GM12878 (cell line): ENCODE data around the gene APOBEC3H. TPM values are rescaled to one million over a fixed set of nuclear protein-coding genes. Genes with fewer than 3 reads are reported as not detected.
"Not testable (repeated sequence)": the region's sequence is repeated elsewhere in the genome, so short reads cannot be mapped to it uniquely, and the experiment has no call there.

ENCODE experiments used
- ATAC-seq: fragments of 200-7000 bp; cut with Tn5 transposase; 3 replicates; pipeline ENCODE4 v1.9.1; 2020; ENCODE audit warnings: mild to moderate bottlenecking, moderate library complexity
- BruUV-seq: library from RNA; stranded (reverse); fragments of 400-500 nt; replicated peaks from 2 replicates; lab custom pipeline; 2021; lab: Mats Ljungman, UMichigan
- CTCF ChIA-PET: fragments of 300-600 bp; sonication (Branson Sonifier 250); formaldehyde crosslinking; extraction: SDS; loops from one replicate; lab custom pipeline; 2021; ENCODE audit warnings: inconsistent platforms; lab: Yijun Ruan, JAX
- POLR2A ChIA-PET: fragments of 350-600 bp; formaldehyde crosslinking; extraction: SDS; loops from one replicate; lab custom pipeline; 2021; ENCODE audit warnings: inconsistent platforms; lab: Charles Lee
- RAD21 ChIA-PET: fragments of 300-600 bp; sonication (Branson Sonifier 250); formaldehyde crosslinking; loops from one replicate; lab custom pipeline; 2023; ENCODE audit warnings: antibody characterized with exemption; ENCODE audit not compliant: unreplicated experiment; lab: Charles Lee
- SMC1A ChIA-PET: fragments of 300-600 bp; sonication (Branson Sonifier 250); formaldehyde crosslinking; loops from one replicate; lab custom pipeline; 2023; ENCODE audit not compliant: unreplicated experiment, uncharacterized antibody; lab: Charles Lee
- DNase-seq: peaks from one replicate; pipeline ENCODE4 v3.0.0-alpha.2; 2011; ENCODE audit warnings: low read depth, low spot score
- FAIRE-seq: peaks from 3 replicates; lab custom pipeline; 2011; peaks lifted over from hg19 to GRCh38; lab: Jason Lieb, UNC
- H2AFZ ChIP-seq: 2 replicates; pipeline ENCODE4 v1.6.0; 2011; ENCODE audit warnings: low read depth, low read length, control low read depth; ENCODE audit not compliant: control insufficient read depth
- H3K27ac ChIP-seq: 2 replicates; pipeline ENCODE4 v1.5.1; 2011; ENCODE audit warnings: control low read depth; ENCODE audit not compliant: control insufficient read depth, insufficient read depth
- H3K27me3 ChIP-seq, 2 experiments: replicated peaks in 1 of 2; 2 replicates each; pipeline versions ENCODE4 v1.6.0 to v1.6.1; 2011; ENCODE audit warnings: low read length in 1 of 2; ENCODE audit not compliant: control insufficient read depth in 2 of 2, insufficient read depth in 2 of 2
- H3K36me3 ChIP-seq, 2 experiments: 2 replicates each; pipeline ENCODE4 v1.5.1; 2011; ENCODE audit warnings: low read length in 1 of 2; ENCODE audit not compliant: control insufficient read depth in 2 of 2, insufficient read depth in 2 of 2
- H3K4me1 ChIP-seq: 2 replicates; pipeline ENCODE4 v1.6.1; 2011; ENCODE audit warnings: mild to moderate bottlenecking, low read length, moderate library complexity, mixed read lengths; ENCODE audit not compliant: control insufficient read depth, insufficient read depth
- H3K4me2 ChIP-seq: 2 replicates; pipeline ENCODE4 v1.6.0; 2011; ENCODE audit warnings: control low read depth; ENCODE audit not compliant: control insufficient read depth, insufficient read depth
- H3K4me3 ChIP-seq: fragments of 200-600 bp; sonication (generic); 2 replicates; pipeline ENCODE4 v1.5.1; 2016
- H3K79me2 ChIP-seq: 2 replicates; pipeline ENCODE4 v1.6.0; 2011; ENCODE audit warnings: low read length; ENCODE audit not compliant: control insufficient read depth, insufficient read depth
- H3K9ac ChIP-seq: 2 replicates; pipeline ENCODE4 v1.8.0; 2011; ENCODE audit warnings: low read length, control low read depth, mixed read lengths; ENCODE audit not compliant: control insufficient read depth, insufficient read depth
- H3K9me3 ChIP-seq: replicated peaks from 3 replicates; pipeline ENCODE4 v1.5.1; 2011; ENCODE audit warnings: mild to moderate bottlenecking, low read length; ENCODE audit not compliant: control insufficient read depth, insufficient read depth
- H4K20me1 ChIP-seq: 2 replicates; pipeline ENCODE4 v1.6.0; 2011; ENCODE audit not compliant: control insufficient read depth, insufficient read depth
- BHLHE40 ChIP-seq, 2 experiments: fragments of 450-650 bp in 1 of 2; IDR thresholded peaks; 2 replicates each; pipeline ENCODE4 v1.6.1; 2011 to 2017; ENCODE audit warnings: low read depth in 2 of 2, borderline replicate concordance in 1 of 2, improper control_type of control experiment in 1 of 2, low read length in 1 of 2, mild to moderate bottlenecking in 1 of 2
- CHD4 ChIP-seq: fragments of 200-600 bp; sonication (generic); IDR thresholded peaks from 2 replicates; pipeline ENCODE4 v1.6.1; 2016; ENCODE audit warnings: mild to moderate bottlenecking
- GABPA ChIP-seq: IDR thresholded peaks from 2 replicates; pipeline ENCODE4 v1.6.1; 2014; ENCODE audit warnings: antibody characterized with exemption, low read depth, mild to moderate bottlenecking, inconsistent platforms
- PAX8 ChIP-seq: fragments of 450-650 bp; IDR thresholded peaks from 2 replicates; pipeline ENCODE4 v1.6.1; 2017; ENCODE audit warnings: mild to moderate bottlenecking, moderate library complexity
- SKIL ChIP-seq: fragments of 450-650 bp; IDR thresholded peaks from 2 replicates; pipeline ENCODE4 v1.6.1; 2017; ENCODE audit warnings: mild to moderate bottlenecking, low read depth, inconsistent platforms; ENCODE audit not compliant: poor library complexity, severe bottlenecking
- ZBTB4 ChIP-seq: fragments of 450-650 bp; formaldehyde crosslinking; IDR thresholded peaks from 2 replicates; pipeline ENCODE4 v1.4.0; 2022; ENCODE audit warnings: mild to moderate bottlenecking, moderate library complexity
- WGBS: methylation state at CpG from one replicate; pipeline ENCODE4 v1.1.6; 2016; ENCODE audit warnings: low lambda C conversion rate; ENCODE audit not compliant: insufficient replicate concordance, insufficient coverage; ENCODE audit errors: missing lambda C conversion rate; 5-methylcytosine and 5-hydroxymethylcytosine counted together
- in situ Hi-C: fragments of 300-500 bp; cut with MboI; formaldehyde crosslinking; loops from 9 replicates; pipeline ENCODE4 v1.14.3; 2018; ENCODE audit warnings: mixed read lengths
- intact Hi-C: fragments of 100-400 bp; cut with micrococcal nuclease; formaldehyde crosslinking; loops from one replicate; pipeline ENCODE4 v1.14.2; 2022; ENCODE audit not compliant: unreplicated experiment
- polyA plus RNA-seq, 11 experiments: library from polyadenylated mRNA; depleted of rRNA in 4 of 11; unstranded in 6 of 11; stranded (reverse) in 5 of 11; fragments of >200 nt; fragmentation: Nextera tagmentation in 4 of 11; fragmentation: Illumina TruSeq in 1 of 11; extraction: Ambion mirVana in 4 of 11; extraction: Trizol in 1 of 11; gene quantifications; 1 replicate in 1 of 11; 2 replicates in 10 of 11; pipeline versions ENCODE4 v1.2.1 to v1.2.3, GENCODE V29; 2011 to 2016; ENCODE audit warnings: inconsistent platforms in 2 of 11, missing spikeins in 2 of 11, low read depth in 1 of 11
- total RNA-seq, 4 experiments: library from RNA; depleted of rRNA in 3 of 4; stranded (reverse); fragments of >200 nt in 3 of 4; fragmentation: Illumina TruSeq in 1 of 4; extraction: Trizol in 1 of 4; gene quantifications; 2 replicates each; pipeline versions ENCODE4 v1.2.1 to v1.2.3, GENCODE V29; 2013 to 2021

APOBEC3H gene
- total and polyA plus RNA-seq, 10 of the 15 experiments (the other 5 are each of a cell fraction or from before 2014, with no cell fraction given) = 7.5 to 23.0 (median 14.8) TPM

- H4K20me1 ChIP-seq, H3K27me3 ChIP-seq, H3K9ac ChIP-seq, H3K4me3 ChIP-seq, H3K36me3 ChIP-seq, intact Hi-C loops, DNase-seq, in situ Hi-C loops, H3K9me3 ChIP-seq, H2AFZ ChIP-seq, BruUV-seq, H3K27ac ChIP-seq, FAIRE-seq, ATAC-seq: not testable (repeated sequence)
- peak overlapping the region; percentile 75; the same call in 1 of the 2 replicates for H3K4me2 ChIP-seq
- WGBS = 97% methylated on average over 15 of the region's 24 CpGs
- ChIA-PET SMC1A (interaction anchor here (1.5 to 5.3 kb wide), 4 partner anchors 12 to 65 kb away, joined by 4 to 44 read pairs (median 6); partner anchors contain the start of genes APOBEC3C and APOBEC3H), RAD21 (interaction anchor here (1.5 to 7.0 kb wide), 3 partner anchors 12 to 36 kb away, joined by 5 to 57 read pairs (median 6); partner anchors contain the start of gene APOBEC3H), POLR2A (interaction anchor here (0.8 to 4.8 kb wide), 7 partner anchors 11 to 211 kb away, joined by 3 to 44 read pairs (median 6); partner anchors contain the start of gene APOBEC3H), CTCF (interaction anchor here (0.8 to 3.1 kb wide), 3 partner anchors 11 to 39 kb away, joined by 3 to 15 read pairs (median 3); no protein-coding TSS in a partner anchor)
- H3K79me2 ChIP-seq = peaks cover 34% of the 10 kb centered on the region
- H3K4me1 ChIP-seq = peaks cover 30% of the 10 kb centered on the region
Measured at GRCh38 chr22:39079054-39079637, 17.9 kb upstream of the APOBEC3H start.

- no peak for FAIRE-seq
- H3K27ac ChIP-seq = peak overlapping the region; percentile 41
- SMC1A ChIA-PET = interaction anchor here (1.1 to 5.3 kb wide), 8 partner anchors 11 to 66 kb away, joined by 4 to 44 read pairs (median 5); partner anchors contain the start of genes APOBEC3C and APOBEC3H
- H3K4me1 ChIP-seq = peaks cover 30% of the 10 kb centered on the region
- peaks cover 34% of the 10 kb centered on the region for H3K79me2 ChIP-seq
- WGBS = 6% methylated on average over 9 of the region's 9 CpGs
- H3K27me3 ChIP-seq = no peaks in the 10 kb centered on the region
- no peaks in the 10 kb centered on the region for H4K20me1 ChIP-seq
- peak overlapping the region; percentile 75 for H3K4me2 ChIP-seq
- peak; percentile 51 for ATAC-seq
- in situ Hi-C loops (no loop called here), intact Hi-C loops (loop anchor here (2.0 kb wide), 1 partner anchor 19 kb away; no protein-coding TSS in a partner anchor)
- peak overlapping the region; percentile 43; the same call in 1 of the 2 replicates for H3K4me3 ChIP-seq
- no peaks in the 10 kb centered on the region for H3K9me3 ChIP-seq
- RAD21 ChIA-PET = interaction anchor here (1.3 to 7.0 kb wide), 4 partner anchors 13 to 98 kb away, joined by 4 to 57 read pairs (median 6); partner anchors contain the start of genes APOBEC3B and APOBEC3H
- TSS peak; percentile 23 for BruUV-seq
- POLR2A ChIA-PET = interaction anchor here (0.8 to 4.8 kb wide), 6 partner anchors 9 to 69 kb away, joined by 4 to 44 read pairs (median 6); partner anchors contain the start of gene APOBEC3H
- no peak overlapping the region for H2AFZ ChIP-seq
- no peak for DNase-seq
- peaks cover 1 to 6% of the 10 kb centered on the region in 2 experiments; a peak in 2 of 4 replicates for H3K36me3 ChIP-seq
- peak overlapping the region; percentile 38; the same call in 1 of the 2 replicates for H3K9ac ChIP-seq
- CTCF ChIA-PET = interaction anchor here (0.8 to 3.1 kb wide), 6 partner anchors 9 to 236 kb away, joined by 3 to 15 read pairs (median 4); no protein-coding TSS in a partner anchor
- peak in 1 of 2 experiments; percentile 83; a peak in 2 of 4 replicates for TF ChIP-seq BHLHE40 (IDR thresholded peaks at IDR 0.05; ENCODE audit: borderline replicate concordance in 1 of 2, low read depth in 2 of 2, low read length in 1 of 2)
- TF ChIP-seq PAX8 = no peak
- no peak for TF ChIP-seq SKIL
- TF ChIP-seq GABPA = no peak
- TF ChIP-seq ZBTB4 = no peak
- TF ChIP-seq CHD4 = no peak
Measured at GRCh38 chr22:39080052-39080762, 16.8 kb upstream of the APOBEC3H start.
